NCI-H2081 treated with DMSO at 0.1 percent for 48 hours (cell line): ENCODE measurements around the gene PTN.
A peak's percentile ranks its signal among the peaks of the same experiment; 100 is the strongest.

ENCODE experiments used
- DNase-seq: peaks from one replicate; lab custom pipeline; 2025; lab: John Stamatoyannopoulos, UW

PTN gene

GRCh38 chr7:137343281-137343841 is at the start of gene PTN:
Gene PTN (minus strand): TSS chr7:137343733. CDS start chr7:137254973, 88,760 bp downstream.
- DNase-seq: no peak

- peak; percentile 13 for DNase-seq
Observed at GRCh38 chr7:137390076-137390475, 46.5 kb upstream of the PTN start.

- DNase-seq: no peak
Observed at GRCh38 chr7:137388916-137389315, 45.4 kb upstream of the PTN start.

- DNase-seq: no peak
Observed at GRCh38 chr7:137386966-137387365, 43.4 kb upstream of the PTN start.

- no peak for DNase-seq
Observed at GRCh38 chr7:137381045-137381444, 37.5 kb upstream of the PTN start.

GRCh38 chr7:137373507-137373906 is 30.0 kb upstream of the PTN start:
- no peak for DNase-seq

GRCh38 chr7:137371616-137372015 is 28.1 kb upstream of the PTN start:
- DNase-seq: no peak

- no peak for DNase-seq
Observed at GRCh38 chr7:137366995-137367394, 23.5 kb upstream of the PTN start.

- no peak for DNase-seq
Observed at GRCh38 chr7:137363683-137364082, 20.1 kb upstream of the PTN start.

- no peak for DNase-seq
Observed at GRCh38 chr7:137360087-137360679, 16.6 kb upstream of the PTN start.

GRCh38 chr7:137354961-137355360 is 11.4 kb upstream of the PTN start:
- no peak for DNase-seq

GRCh38 chr7:137354396-137354795 is 10.9 kb upstream of the PTN start:
- no peak for DNase-seq

GRCh38 chr7:137351941-137352340 is 8.4 kb upstream of the PTN start:
- no peak for DNase-seq

- no peak for DNase-seq
Observed at GRCh38 chr7:137345799-137346449, 2.4 kb upstream of the PTN start.

GRCh38 chr7:137342828-137343261 is 688 bp downstream of the PTN start:
- no peak for DNase-seq

- DNase-seq: no peak
Observed at GRCh38 chr7:137342265-137342664, 1.3 kb downstream of the PTN start.

GRCh38 chr7:137337902-137338301 is 5.6 kb downstream of the PTN start:
- no peak for DNase-seq

- no peak for DNase-seq
Observed at GRCh38 chr7:137335814-137336213, 7.7 kb downstream of the PTN start.

GRCh38 chr7:137331378-137331777 is 12.2 kb downstream of the PTN start:
- DNase-seq: no peak

- DNase-seq: no peak
Observed at GRCh38 chr7:137329411-137329810, 14.1 kb downstream of the PTN start.

GRCh38 chr7:137328373-137329120 is 15.0 kb downstream of the PTN start:
- no peak for DNase-seq

GRCh38 chr7:137325927-137326326 is 17.6 kb downstream of the PTN start:
- no peak for DNase-seq
